Ovary (tissue), 9 donors: Measurements from ENCODE around the gene TMPRSS3. TPM values are rescaled to one million over a fixed set of nuclear protein-coding genes. Genes with fewer than 3 reads are reported as not detected.

Source experiments
- DNase-seq, 5 donors: peaks; one replicate each; pipeline ENCODE4 v3.0.0-alpha.2; 2019 to 2020
- H3K27ac ChIP-seq, 2 donors: fragments of 200-600 bp; one replicate each; pipeline versions ENCODE4 v1.5.1 to v1.8.0; 2019 to 2022
- H3K27me3 ChIP-seq: fragments of 200-600 bp; one replicate; pipeline ENCODE4 v1.8.0; 2022
- H3K36me3 ChIP-seq: fragments of 200-600 bp; sonication (generic); one replicate; pipeline ENCODE4 v1.5.1; 2019
- H3K4me1 ChIP-seq: one replicate; pipeline ENCODE4 v1.8.1; 2013; ENCODE audit warnings: mild to moderate bottlenecking, moderate library complexity; ENCODE audit not compliant: insufficient read depth
- H3K4me3 ChIP-seq: fragments of 200-600 bp; sonication (generic); one replicate; pipeline ENCODE4 v1.5.1; 2017
- H3K9me3 ChIP-seq, 2 donors: fragments of 200-600 bp in 1 of 2; sonication (generic) in 1 of 2; one replicate each; pipeline versions ENCODE4 v1.5.1 to v1.8.1; 2013 to 2019; ENCODE audit warnings: mild to moderate bottlenecking in 1 of 2, moderate library complexity in 1 of 2
- CTCF ChIP-seq, 3 donors: fragments of 450-650 bp in 2 of 3; fragments of 200-600 bp in 1 of 3; IDR thresholded peaks; one replicate each; pipeline versions ENCODE4 v1.5.1 to v1.8.0; 2016 to 2022; ENCODE audit warnings: antibody characterized with exemption in 3 of 3, mild to moderate bottlenecking in 1 of 3
- EP300 ChIP-seq: sonication (generic); formaldehyde crosslinking; IDR thresholded peaks from one replicate; pipeline ENCODE4 v1.6.1; 2017; ENCODE audit warnings: antibody characterized with exemption
- POLR2A ChIP-seq: fragments of 450-650 bp; IDR thresholded peaks from one replicate; pipeline ENCODE4 v1.6.1; 2017; ENCODE audit warnings: antibody characterized with exemption, mild to moderate bottlenecking, moderate library complexity
- WGBS, 3 donors: extraction: QIAGEN DNeasy Blood & Tissue Kit in 1 of 3; methylation state at CpG; one replicate each; pipeline versions ENCODE4 v1.1.5 to v1.1.7; 2013 to 2017; 5-methylcytosine and 5-hydroxymethylcytosine counted together
- intact Hi-C, 4 donors: fragments of 100-400 bp; cut with DNase I; formaldehyde crosslinking; loops; one replicate each; pipeline versions ENCODE4 v1.11.0 to v1.15.1; 2022 to 2023
- polyA plus RNA-seq, 2 donors: library from polyadenylated mRNA; stranded (reverse); fragments of 200-250 nt in 1 of 2; fragments of 350-450 nt in 1 of 2; fragmentation: Illumina TruSeq in 1 of 2; extraction: RNeasy Lipid Tissue Mini Kit (QIAGEN cat#74804) in 1 of 2; gene quantifications; one replicate each; pipeline ENCODE4 v1.2.3, GENCODE V29; 2013 to 2014
- total RNA-seq, 7 donors: library from RNA; depleted of rRNA in 2 of 7; stranded (reverse); fragments of >200 nt in 2 of 7; fragmentation: NEBNext Ultra II Directional in 3 of 7; extraction: Animal tissue kit (Norgen Biotek cat#: 25700) in 3 of 7; gene quantifications; one replicate each; pipeline versions ENCODE4 v1.1.0 to v1.2.4, GENCODE V29; 2016 to 2023
- donor health status: DM: no; HTN: no; CAD: no; lungs with moderate emphysema.
- donor health status: DM: no; HTN: no; CAD: no.
- donor health status: Bipolar disorder and iron deficiency.
- donor health status: DM: yes; HTN: yes; CAD: no.
- donor health status: DM: no; HTN: no; CAD: no.
- donor health status: DM: yes; HTN: yes; CAD: no.

Gene TMPRSS3
- total and polyA plus RNA-seq, 9 donors = 0.07 to 28.6 (median 1.4) TPM; not detected in 2

GRCh38 chr21:42347601-42348327 is 48.1 kb downstream of the TMPRSS3 start:
- Histone ChIP-seq H3K4me3 (no peak overlapping the region), H3K9me3 (no peaks in the 10 kb centered on the region), H3K36me3 (no peaks in the 10 kb centered on the region), H3K27ac (no peak overlapping the region), H3K27me3 (no peaks in the 10 kb centered on the region), H3K4me1 (no peaks in the 10 kb centered on the region)
- intact Hi-C loops = no loop called here
- DNase-seq = no peak
- WGBS, 3 donors = 81 to 87% (median 84%) methylated on average over 30 of the region's 30 CpGs
- TF ChIP-seq CTCF (IDR thresholded peaks at IDR 0.05) = no peak
- TF ChIP-seq POLR2A = no peak
- no peak for TF ChIP-seq EP300

- 82 to 86% (median 85%) methylated on average over 30 of the region's 30 CpGs for whole genome bisulfite sequencing, 3 donors
Observed at GRCh38 chr21:42346866-42347600, 48.8 kb downstream of the TMPRSS3 start.

GRCh38 chr21:42346441-42346840 is 49.4 kb downstream of the TMPRSS3 start:
- DNase-seq = no peak
- intact Hi-C loops = no loop called here
- no peak for TF ChIP-seq EP300
- TF ChIP-seq POLR2A = no peak
- no peaks in the 10 kb centered on the region for H3K4me1 ChIP-seq
- no peak overlapping the region for H3K4me3 ChIP-seq
- 86 to 92% (median 91%) methylated on average over 9 of the region's 9 CpGs for WGBS, 3 donors
- H3K27ac ChIP-seq = no peak overlapping the region
- no peaks in the 10 kb centered on the region for H3K36me3 ChIP-seq
- H3K9me3 ChIP-seq = no peaks in the 10 kb centered on the region
- no peaks in the 10 kb centered on the region for H3K27me3 ChIP-seq

More at GRCh38 chr21:42346866-42347600, 48.8 kb downstream of the TMPRSS3 start:
- Histone ChIP-seq H3K36me3 (no peaks in the 10 kb centered on the region), H3K27ac (no peak overlapping the region), H3K27me3 (no peaks in the 10 kb centered on the region), H3K4me1 (no peaks in the 10 kb centered on the region), H3K9me3 (no peaks in the 10 kb centered on the region), H3K4me3 (no peak overlapping the region)
- intact Hi-C loops = no loop called here
- DNase-seq = no peak
- TF ChIP-seq EP300 = no peak
- no peak for TF ChIP-seq POLR2A
- no peak for TF ChIP-seq CTCF (IDR thresholded peaks at IDR 0.05)

GRCh38 chr21:42344631-42345030 is 51.2 kb downstream of the TMPRSS3 start:
- no peaks in the 10 kb centered on the region for H3K27me3 ChIP-seq
- H3K27ac ChIP-seq = no peak overlapping the region
- WGBS, 3 donors = 58 to 68% (median 65%) methylated on average over 4 of the region's 4 CpGs
- intact Hi-C loops = no loop called here
- no peaks in the 10 kb centered on the region for H3K9me3 ChIP-seq
- H3K36me3 ChIP-seq = no peaks in the 10 kb centered on the region
- no peak for DNase-seq
- TF ChIP-seq EP300 = no peak
- TF ChIP-seq CTCF (IDR thresholded peaks at IDR 0.05) = no peak
- TF ChIP-seq POLR2A = no peak
- H3K4me1 ChIP-seq = no peaks in the 10 kb centered on the region
- no peak overlapping the region for H3K4me3 ChIP-seq
